HCT116 (cell line): ENCODE data around the gene TAPBPL. TPM values are rescaled to one million over a fixed set of nuclear protein-coding genes. Genes with fewer than 3 reads are reported as not detected.
"Not testable (repeated sequence)": the region's sequence is repeated elsewhere in the genome, so short reads cannot be mapped to it uniquely, and the experiment has no call there.

Source experiments
- ATAC-seq: fragments of 200-7000 bp; cut with Tn5 transposase; 2 replicates; pipeline ENCODE4 v1.9.1; 2020; ENCODE audit warnings: mild to moderate bottlenecking, moderate library complexity
- BruUV-seq: library from RNA; stranded (reverse); fragments of 400-500 nt; replicated peaks from 2 replicates; lab custom pipeline; 2021; lab: Mats Ljungman, UMichigan
- CTCF ChIA-PET: fragments of 300-600 bp; sonication (Branson Sonifier 250); formaldehyde crosslinking; loops from one replicate; lab custom pipeline; 2021; ENCODE audit warnings: antibody characterized with exemption; lab: Charles Lee
- POLR2A ChIA-PET: fragments of 300-600, 350-600 bp; sonication (Branson Sonifier 250); formaldehyde crosslinking; loops from one replicate; lab custom pipeline; 2021; ENCODE audit warnings: antibody characterized with exemption; lab: Charles Lee
- RAD21 ChIA-PET, 2 experiments: fragments of 300-600 bp; sonication (Branson Sonifier 250); formaldehyde crosslinking; loops; one replicate each; lab custom pipeline; 2023; ENCODE audit warnings: low total read pairs in 2 of 2; ENCODE audit not compliant: uncharacterized antibody in 2 of 2, unreplicated experiment in 2 of 2, low non-redundant PET in 1 of 2; lab: Charles Lee
- DNase-seq: peaks from one replicate; pipeline ENCODE4 v3.0.0-alpha.2; 2010; ENCODE audit warnings: low read depth, low spot score
- H2AFZ ChIP-seq: fragments of 200-600 bp; shearing (Covaris generic), sonication (generic); 2 replicates; pipeline ENCODE4 v1.6.1; 2017; ENCODE audit warnings: low read depth, mixed run types, mixed read lengths, antibody characterized with exemption, low read length; ENCODE audit not compliant: poor library complexity, severe bottlenecking
- H3K27ac ChIP-seq: 2 replicates; pipeline ENCODE4 v1.5.1; 2012; ENCODE audit warnings: low read depth, low read length
- H3K27me3 ChIP-seq: fragments of 200-600 bp; sonication (generic); 2 replicates; pipeline ENCODE4 v1.6.1; 2016; ENCODE audit warnings: mixed run types, low read length, mixed read lengths; ENCODE audit not compliant: insufficient read depth
- H3K36me3 ChIP-seq, 2 experiments: fragments of 200-500 bp in 1 of 2; fragments of 200-600 bp in 1 of 2; sonication (Bioruptor generic) in 1 of 2; sonication (generic) in 1 of 2; 2 replicates each; pipeline versions ENCODE4 v1.5.1 to v1.6.1; 2014 to 2016; ENCODE audit warnings: low read length in 2 of 2, inconsistent platforms in 1 of 2, mixed read lengths in 1 of 2, mixed run types in 1 of 2; ENCODE audit not compliant: insufficient read depth in 2 of 2, control insufficient read depth in 1 of 2
- H3K4me1 ChIP-seq, 2 experiments: fragments of 200-600 bp in 1 of 2; sonication (generic) in 1 of 2; 2 replicates each; pipeline versions ENCODE4 v1.5.1 to v1.6.1; 2012 to 2017; ENCODE audit warnings: low read length in 2 of 2, inconsistent platforms in 1 of 2, mild to moderate bottlenecking in 1 of 2, mixed read lengths in 1 of 2, mixed run types in 1 of 2, moderate library complexity in 1 of 2; ENCODE audit not compliant: insufficient read depth in 2 of 2, control insufficient read depth in 1 of 2
- H3K4me2 ChIP-seq: fragments of 200-600 bp; sonication (generic); 2 replicates; pipeline ENCODE4 v1.6.1; 2017; ENCODE audit warnings: mixed run types, low read length, mixed read lengths
- H3K4me3 ChIP-seq, 2 experiments: fragments of 200-600 bp in 1 of 2; sonication (generic) in 1 of 2; replicated peaks in 1 of 2; 2 replicates each; pipeline ENCODE4 v1.5.1; 2011 to 2016; ENCODE audit warnings: low read length in 2 of 2, control low read depth in 1 of 2, low read depth in 1 of 2, mild to moderate bottlenecking in 1 of 2, mixed read lengths in 1 of 2, mixed run types in 1 of 2
- H3K79me2 ChIP-seq: fragments of 200-600 bp; sonication (generic); 2 replicates; pipeline ENCODE4 v1.6.1; 2017; ENCODE audit warnings: mild to moderate bottlenecking, mixed run types, low read length, moderate library complexity, mixed read lengths; ENCODE audit not compliant: insufficient read depth
- H3K9ac ChIP-seq: fragments of 200-600 bp; sonication (generic); 2 replicates; pipeline ENCODE4 v1.6.1; 2016; ENCODE audit warnings: low read length, mixed read lengths
- H3K9me2 ChIP-seq: fragments of 200-600 bp; sonication (generic), shearing (Covaris generic); 2 replicates; pipeline ENCODE4 v1.6.1; 2017; ENCODE audit warnings: mixed run types, mild to moderate bottlenecking, moderate library complexity; ENCODE audit not compliant: insufficient read depth
- H3K9me3 ChIP-seq, 2 experiments: fragments of 200-500 bp in 1 of 2; fragments of 200-600 bp in 1 of 2; sonication (Bioruptor generic) in 1 of 2; sonication (generic) in 1 of 2; 2 replicates each; pipeline ENCODE4 v1.6.1; 2014 to 2017; ENCODE audit warnings: low read length in 2 of 2, mixed read lengths in 2 of 2, inconsistent platforms in 1 of 2, low read depth in 1 of 2, mild to moderate bottlenecking in 1 of 2, mixed run types in 1 of 2, moderate library complexity in 1 of 2; ENCODE audit not compliant: control insufficient read depth in 1 of 2, insufficient read depth in 1 of 2
- H4K20me1 ChIP-seq: fragments of 200-600 bp; sonication (generic), shearing (Covaris generic); 2 replicates; pipeline ENCODE4 v1.6.1; 2017; ENCODE audit warnings: mixed run types, mild to moderate bottlenecking, moderate library complexity; ENCODE audit not compliant: insufficient read depth
- CEBPB ChIP-seq: IDR thresholded peaks from 2 replicates; pipeline ENCODE4 v1.6.1; 2012; ENCODE audit warnings: low read depth
- EGR1 ChIP-seq: IDR thresholded peaks from 2 replicates; pipeline ENCODE4 v1.6.1; 2012; ENCODE audit warnings: low read depth
- ELF1 ChIP-seq: IDR thresholded peaks from 2 replicates; pipeline ENCODE4 v1.6.1; 2012; ENCODE audit warnings: low read depth, borderline replicate concordance
- EZH2phosphoT487 ChIP-seq: fragments of 200-600 bp; IDR thresholded peaks from 2 replicates; pipeline ENCODE4 v1.6.1; 2018; ENCODE audit warnings: antibody characterized with exemption, borderline replicate concordance
- POLR2A ChIP-seq: IDR thresholded peaks from 2 replicates; pipeline ENCODE4 v1.7.0; 2011; ENCODE audit warnings: borderline replicate concordance; ENCODE audit not compliant: insufficient read depth, insufficient read length; ENCODE audit errors: extremely low read depth
- POLR2AphosphoS5 ChIP-seq: IDR thresholded peaks from 2 replicates; pipeline ENCODE4 v1.6.1; 2011; ENCODE audit warnings: mild to moderate bottlenecking, low read depth, low read length, moderate library complexity
- SIN3A ChIP-seq: IDR thresholded peaks from 2 replicates; pipeline ENCODE4 v1.6.1; 2012; ENCODE audit warnings: low read depth
- SRF ChIP-seq: IDR thresholded peaks from 2 replicates; pipeline ENCODE4 v1.6.1; 2012; ENCODE audit warnings: low read depth
- YY1 ChIP-seq: IDR thresholded peaks from 2 replicates; pipeline ENCODE4 v1.6.1; 2011; ENCODE audit warnings: low read length, low read depth, moderate library complexity, mild to moderate bottlenecking; ENCODE audit not compliant: insufficient replicate concordance; ENCODE audit errors: extremely low read depth
- ZFX ChIP-seq: fragments of 450-650 bp; IDR thresholded peaks from 2 replicates; pipeline ENCODE4 v1.6.1; 2017
- intact Hi-C: fragments of 100-400 bp; cut with micrococcal nuclease; formaldehyde crosslinking; loops from 2 replicates; pipeline ENCODE4 v1.10.0; 2022
- total RNA-seq: library from RNA; stranded (reverse); gene quantifications from one replicate; pipeline ENCODE4 v1.2.1, GENCODE V29; 2021; ENCODE audit not compliant: unreplicated experiment
- TF ChIP-seq, protein P1 (sequence below): IDR thresholded peaks from 2 replicates; pipeline ENCODE4 v1.6.1; 2012

The TAPBPL gene
- total RNA-seq, 1 experiment from 2014 or later: 0.54 TPM

DNA sequence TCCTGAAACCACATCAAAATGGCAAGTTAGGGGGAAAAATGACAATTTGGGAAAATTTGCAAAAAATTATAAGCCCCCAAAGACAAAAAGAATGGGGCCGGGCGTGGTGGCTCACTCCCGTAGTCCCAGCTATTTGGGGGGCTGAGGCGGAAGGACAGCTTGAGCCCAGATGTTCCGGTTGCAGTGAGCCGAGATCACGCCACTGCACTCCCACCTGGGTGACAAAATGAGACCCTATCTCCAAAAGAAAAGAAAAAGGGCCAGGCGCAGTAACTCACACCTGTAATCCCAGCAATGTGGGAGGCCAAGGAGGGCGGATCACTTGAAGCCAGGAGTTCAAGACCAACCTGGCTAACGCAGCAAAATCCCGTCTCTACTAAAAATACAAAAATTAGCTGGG is 20.6 kb downstream of the TAPBPL start:
- ATAC-seq: no peak
- H3K9me2 ChIP-seq: no peaks in the 10 kb centered on the region
- H3K4me3 ChIP-seq: no peak overlapping the region
- no peak overlapping the region for H3K27ac ChIP-seq
- H3K27me3 ChIP-seq: no peaks in the 10 kb centered on the region
- intact Hi-C loops: no loop called here
- TF ChIP-seq POLR2A (no peak), ZFX (no peak), EGR1 (no peak), POLR2AphosphoS5 (no peak), EZH2phosphoT487 (no peak), SIN3A (no peak), CEBPB (no peak), ELF1 (no peak), SRF (no peak), YY1 (no peak)
- TF ChIP-seq, protein P1, sequence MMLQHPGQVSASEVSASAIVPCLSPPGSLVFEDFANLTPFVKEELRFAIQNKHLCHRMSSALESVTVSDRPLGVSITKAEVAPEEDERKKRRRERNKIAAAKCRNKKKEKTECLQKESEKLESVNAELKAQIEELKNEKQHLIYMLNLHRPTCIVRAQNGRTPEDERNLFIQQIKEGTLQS: no peak
- CTCF ChIA-PET: no interaction called here
- no TSS peak for BruUV-seq
- RAD21 ChIA-PET: no interaction called here
- peaks cover 11 to 27% of the 10 kb centered on the region in 2 experiments for H3K4me1 ChIP-seq
- H2AFZ ChIP-seq: no peak overlapping the region
- no peak overlapping the region for H3K9ac ChIP-seq
- no peak overlapping the region for H3K4me2 ChIP-seq
- DNase-seq: no peak
- H3K79me2 ChIP-seq: no peaks in the 10 kb centered on the region; the same call in 1 of the 2 replicates
- no peaks in the 10 kb centered on the region for H4K20me1 ChIP-seq
- H3K36me3 ChIP-seq: no peaks in the 10 kb centered on the region
- H3K9me3 ChIP-seq: no peaks in the 10 kb centered on the region
- POLR2A ChIA-PET: no interaction called here

DNA sequence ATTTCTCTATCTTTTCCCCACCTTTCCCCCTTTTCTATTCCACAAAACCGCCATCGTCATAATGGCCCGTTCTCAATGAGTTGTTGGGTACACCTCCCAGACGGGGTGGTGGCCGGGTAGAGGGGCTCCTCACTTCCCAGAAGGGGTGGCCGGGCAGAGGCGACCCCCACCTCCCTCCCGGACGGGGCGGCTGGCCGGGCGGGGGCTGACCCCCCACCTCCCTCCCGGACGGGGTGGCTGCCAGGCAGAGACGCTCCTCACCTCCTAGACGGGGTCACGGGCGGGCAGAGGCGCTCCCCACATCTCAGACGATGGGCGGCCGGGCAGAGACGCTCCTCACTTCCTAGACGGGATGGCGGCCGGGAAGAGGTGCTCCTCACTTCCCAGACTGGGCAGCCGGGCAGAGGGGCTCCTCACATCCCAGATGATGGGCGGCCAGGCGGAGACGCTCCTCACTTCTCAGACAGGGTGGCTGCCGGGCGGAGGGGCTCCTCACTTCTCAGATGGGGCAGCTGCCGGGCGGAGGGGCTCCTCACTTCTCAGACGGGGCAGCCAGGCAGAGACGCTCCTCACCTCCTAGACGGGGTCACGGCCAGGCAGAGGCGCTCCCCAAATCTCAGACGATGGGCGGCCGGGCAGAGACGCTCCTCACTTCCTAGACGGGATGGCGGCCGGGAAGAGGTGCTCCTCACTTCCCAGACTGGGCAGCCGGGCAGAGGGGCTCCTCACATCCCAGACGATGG is 23.6 kb downstream of the TAPBPL start:
- intact Hi-C loops, H3K9me3 ChIP-seq, CTCF ChIA-PET, RAD21 ChIA-PET, DNase-seq, H3K4me3 ChIP-seq, H3K79me2 ChIP-seq, H3K9me2 ChIP-seq, H4K20me1 ChIP-seq, H2AFZ ChIP-seq, H3K27me3 ChIP-seq, POLR2A ChIA-PET, BruUV-seq, H3K27ac ChIP-seq, H3K9ac ChIP-seq, H3K4me2 ChIP-seq, H3K36me3 ChIP-seq, ATAC-seq: not testable (repeated sequence)
- peaks cover 5 to 14% of the 10 kb centered on the region in 2 experiments for H3K4me1 ChIP-seq
